RWPE1 (cell line): Measurements from ENCODE around the gene DCBLD1.

Experiments
- CTCF ChIA-PET: fragments of 350-600 bp; sonication (Branson Sonifier 250); formaldehyde crosslinking; extraction: SDS; loops from one replicate; lab custom pipeline; 2021; lab: Yijun Ruan, JAX
- POLR2A ChIA-PET: fragments of 400-600 bp; formaldehyde crosslinking; extraction: SDS; loops from one replicate; lab custom pipeline; 2020; ENCODE audit warnings: antibody characterized with exemption; ENCODE audit not compliant: low non-redundant PET; lab: Yijun Ruan, JAX
- DNase-seq: peaks from one replicate; pipeline ENCODE4 v3.0.0; 2012; ENCODE audit warnings: low spot score
- H3K27ac ChIP-seq: fragments of 450-650 bp; 2 replicates; pipeline ENCODE4 v1.5.1; 2017
- TF ChIP-seq, protein P1 (sequence below): fragments of 450-650 bp; conservative IDR thresholded peaks from 2 replicates; pipeline ENCODE4 v1.5.1; 2017; ENCODE audit warnings: low read depth, mild to moderate bottlenecking

The DCBLD1 gene

DNA sequence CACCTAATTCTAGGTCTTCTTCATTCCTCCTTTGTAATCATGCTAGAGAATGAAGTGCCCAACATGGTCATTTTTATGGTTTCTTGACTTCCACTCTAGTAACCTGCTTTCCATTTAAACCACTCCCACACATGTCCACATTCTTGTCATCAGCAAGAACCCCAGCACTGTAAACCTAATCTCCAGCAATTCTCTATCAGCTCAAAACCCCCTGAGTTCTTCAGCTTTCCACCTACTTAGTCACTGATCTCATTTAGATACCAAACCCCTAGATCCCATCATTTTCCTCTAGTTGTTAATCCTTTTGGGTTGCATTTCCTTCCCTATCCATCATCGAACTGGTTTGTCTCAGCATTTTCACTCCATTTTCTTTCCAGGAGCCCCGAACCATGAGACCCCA lies 70.1 kb downstream of the DCBLD1 start:
- TF ChIP-seq, protein P1, sequence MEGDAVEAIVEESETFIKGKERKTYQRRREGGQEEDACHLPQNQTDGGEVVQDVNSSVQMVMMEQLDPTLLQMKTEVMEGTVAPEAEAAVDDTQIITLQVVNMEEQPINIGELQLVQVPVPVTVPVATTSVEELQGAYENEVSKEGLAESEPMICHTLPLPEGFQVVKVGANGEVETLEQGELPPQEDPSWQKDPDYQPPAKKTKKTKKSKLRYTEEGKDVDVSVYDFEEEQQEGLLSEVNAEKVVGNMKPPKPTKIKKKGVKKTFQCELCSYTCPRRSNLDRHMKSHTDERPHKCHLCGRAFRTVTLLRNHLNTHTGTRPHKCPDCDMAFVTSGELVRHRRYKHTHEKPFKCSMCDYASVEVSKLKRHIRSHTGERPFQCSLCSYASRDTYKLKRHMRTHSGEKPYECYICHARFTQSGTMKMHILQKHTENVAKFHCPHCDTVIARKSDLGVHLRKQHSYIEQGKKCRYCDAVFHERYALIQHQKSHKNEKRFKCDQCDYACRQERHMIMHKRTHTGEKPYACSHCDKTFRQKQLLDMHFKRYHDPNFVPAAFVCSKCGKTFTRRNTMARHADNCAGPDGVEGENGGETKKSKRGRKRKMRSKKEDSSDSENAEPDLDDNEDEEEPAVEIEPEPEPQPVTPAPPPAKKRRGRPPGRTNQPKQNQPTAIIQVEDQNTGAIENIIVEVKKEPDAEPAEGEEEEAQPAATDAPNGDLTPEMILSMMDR, result no peak
- H3K27ac ChIP-seq, result no peak overlapping the region
- CTCF ChIA-PET, result interaction anchor here (0.6 kb wide), 1 partner anchor 43 kb away, joined by 3 read pairs; no protein-coding TSS in a partner anchor
- DNase-seq, result no peak
- POLR2A ChIA-PET, result no interaction called here

DNA sequence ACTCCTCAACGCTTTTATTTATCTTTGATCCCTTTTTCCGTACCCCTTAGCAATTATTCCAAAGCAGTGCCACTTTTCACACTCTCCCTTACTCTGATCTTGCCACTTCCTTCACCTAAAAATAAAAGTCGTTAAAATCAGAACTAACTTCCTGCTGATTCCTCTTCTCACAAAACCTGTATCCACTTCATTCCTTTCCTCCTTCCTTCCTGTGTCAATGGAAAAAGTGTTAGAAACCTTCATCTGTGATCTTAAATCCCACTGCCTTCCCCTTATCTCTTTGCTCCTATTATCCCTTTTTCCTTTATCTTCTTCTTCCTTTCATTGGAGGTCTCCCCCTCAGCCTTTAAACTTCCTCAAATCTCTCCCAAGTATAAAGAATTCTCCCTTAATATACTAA lies 70.7 kb downstream of the DCBLD1 start:
- DNase-seq, result no peak
- H3K27ac ChIP-seq, result no peak overlapping the region
- ChIA-PET CTCF (no interaction called here), POLR2A (no interaction called here)
- TF ChIP-seq, protein P1, result no peak

DNA sequence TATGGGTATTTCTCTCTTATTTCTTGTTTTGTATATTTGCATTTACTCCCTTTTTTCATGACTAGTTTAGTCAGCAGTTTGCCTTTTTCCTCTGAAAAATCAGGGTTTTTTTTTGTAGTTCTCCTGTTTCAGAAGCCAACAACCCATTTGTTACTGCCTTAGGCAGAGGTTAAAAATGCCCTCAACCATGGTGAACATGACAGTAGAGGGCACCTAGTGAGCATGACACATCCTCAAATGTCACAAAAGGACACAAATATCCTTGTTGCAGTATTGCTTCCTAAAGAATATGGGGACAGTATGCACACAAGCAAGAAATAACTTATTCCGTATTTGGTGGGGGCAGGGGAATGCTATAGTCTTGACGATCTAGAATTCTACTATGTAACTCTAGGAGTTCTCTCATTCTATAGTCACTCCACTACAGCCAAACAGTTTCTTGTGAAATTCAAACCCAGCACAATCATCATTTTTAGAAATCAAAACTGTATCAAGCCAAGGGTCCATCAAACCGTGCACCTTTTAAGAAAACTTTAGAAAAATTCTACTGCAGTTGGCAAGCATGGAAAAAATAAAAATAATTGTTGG lies 72.9 kb downstream of the DCBLD1 start:
- CTCF ChIA-PET, result interaction anchor here (0.6 to 1.4 kb wide), 7 partner anchors 9 to 163 kb away, joined by 3 to 10 read pairs (median 4); no protein-coding TSS in a partner anchor
- POLR2A ChIA-PET, result no interaction called here
- no peak for DNase-seq
- TF ChIP-seq, protein P1, result no peak
- no peak overlapping the region for H3K27ac ChIP-seq

DNA sequence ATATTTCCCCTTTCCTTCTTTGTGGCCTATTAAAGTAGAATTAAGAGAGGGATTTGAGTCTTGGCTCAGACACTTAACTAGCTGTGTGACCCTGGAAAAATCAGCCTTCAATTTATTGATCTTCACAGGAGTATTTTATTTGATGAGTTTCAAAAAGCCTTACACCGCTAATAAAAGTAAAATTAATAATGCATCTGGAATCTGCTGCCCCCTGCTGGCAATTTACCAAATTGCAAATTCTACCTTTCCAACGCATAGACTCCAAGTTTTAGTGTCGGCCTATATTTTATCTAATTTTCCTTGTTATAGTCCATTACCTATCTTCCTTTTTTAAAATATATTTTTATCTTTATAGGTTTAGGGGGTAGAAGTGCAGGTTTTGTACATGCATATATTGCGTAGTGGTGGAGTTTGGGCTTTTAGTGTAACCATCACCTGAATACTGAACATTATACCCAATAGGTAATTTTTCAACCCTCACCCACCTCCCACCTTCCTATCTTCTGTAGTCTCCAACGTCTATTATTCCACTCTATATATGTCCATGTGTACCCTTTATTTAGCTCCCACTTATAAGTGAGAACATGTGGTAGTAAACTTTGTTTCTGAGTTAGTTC lies 73.5 kb downstream of the DCBLD1 start:
- no peak overlapping the region for H3K27ac ChIP-seq
- CTCF ChIA-PET, result interaction anchor here (0.5 to 1.4 kb wide), 9 partner anchors 10 to 164 kb away, joined by 3 to 10 read pairs (median 4); no protein-coding TSS in a partner anchor

DNA sequence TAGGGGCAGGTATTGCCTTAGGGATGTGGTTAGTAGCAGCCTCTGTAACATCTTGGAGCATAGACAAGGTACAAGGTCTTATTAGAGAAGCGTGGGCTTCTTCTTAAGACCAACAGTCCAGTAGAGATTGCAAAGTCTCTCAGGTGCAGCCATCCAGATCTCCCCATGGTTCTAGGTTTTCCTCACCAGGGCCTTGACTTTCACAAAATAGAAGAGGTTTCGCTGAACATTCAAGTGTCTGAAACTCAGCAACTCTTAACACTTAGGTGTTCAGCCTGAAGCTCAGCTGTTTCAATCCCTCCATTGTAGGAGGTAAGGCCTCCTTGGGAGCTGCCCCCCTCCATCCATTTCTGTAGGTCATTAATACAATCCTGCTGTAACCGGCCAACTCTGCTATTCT lies 75.5 kb downstream of the DCBLD1 start:
- H3K27ac ChIP-seq, result no peak overlapping the region
- DNase-seq, result no peak
- ChIA-PET POLR2A (no interaction called here), CTCF (interaction anchor here (0.6 to 2.5 kb wide), 2 partner anchors 108 to 589 kb away, joined by 3 to 11 read pairs; no protein-coding TSS in a partner anchor)
- TF ChIP-seq, protein P1, result no peak

More for the DNA sequence above, 73.5 kb downstream of the DCBLD1 start:
- POLR2A ChIA-PET, result no interaction called here
- DNase-seq, result no peak
- TF ChIP-seq, protein P1, result peak; percentile 85

DNA sequence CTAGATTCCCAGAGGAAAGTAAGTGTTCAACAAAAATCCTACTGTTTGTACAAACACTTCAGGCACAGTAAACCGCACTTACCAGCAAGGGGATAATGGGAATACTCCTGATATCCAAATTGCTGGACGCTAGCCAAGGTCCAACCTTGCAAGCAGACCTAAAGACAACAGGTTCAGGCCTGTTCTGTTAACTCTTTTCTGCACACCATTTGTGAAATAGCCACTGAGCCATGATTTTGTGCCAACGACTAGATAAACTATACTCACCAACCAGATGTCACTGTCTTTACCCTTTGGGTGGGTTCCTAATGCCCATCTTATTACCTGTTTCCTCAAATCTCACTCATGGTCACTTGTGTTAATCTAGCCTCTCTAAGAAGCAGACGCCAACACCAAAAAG lies 76.3 kb downstream of the DCBLD1 start:
- DNase-seq, result no peak
- ChIA-PET POLR2A (no interaction called here), CTCF (interaction anchor here (2.5 kb wide), 1 partner anchor 109 kb away, joined by 11 read pairs; no protein-coding TSS in a partner anchor)
- TF ChIP-seq, protein P1, result no peak
- H3K27ac ChIP-seq, result no peak overlapping the region
